Ovary (tissue), 9 donors: ENCODE results near the gene ANO1. TPM values are rescaled to one million over a fixed set of nuclear protein-coding genes. Genes with fewer than 3 reads are reported as not detected.

Source experiments
- DNase-seq, 5 donors: peaks; one replicate each; pipeline ENCODE4 v3.0.0-alpha.2; 2019 to 2020
- H3K27ac ChIP-seq, 2 donors: fragments of 200-600 bp; one replicate each; pipeline versions ENCODE4 v1.5.1 to v1.8.0; 2019 to 2022
- H3K27me3 ChIP-seq: fragments of 200-600 bp; one replicate; pipeline ENCODE4 v1.8.0; 2022
- H3K36me3 ChIP-seq: fragments of 200-600 bp; sonication (generic); one replicate; pipeline ENCODE4 v1.5.1; 2019
- H3K4me1 ChIP-seq: one replicate; pipeline ENCODE4 v1.8.1; 2013; ENCODE audit warnings: mild to moderate bottlenecking, moderate library complexity; ENCODE audit not compliant: insufficient read depth
- H3K4me3 ChIP-seq: fragments of 200-600 bp; sonication (generic); one replicate; pipeline ENCODE4 v1.5.1; 2017
- H3K9me3 ChIP-seq, 2 donors: fragments of 200-600 bp in 1 of 2; sonication (generic) in 1 of 2; one replicate each; pipeline versions ENCODE4 v1.5.1 to v1.8.1; 2013 to 2019; ENCODE audit warnings: mild to moderate bottlenecking in 1 of 2, moderate library complexity in 1 of 2
- EP300 ChIP-seq: sonication (generic); formaldehyde crosslinking; IDR thresholded peaks from one replicate; pipeline ENCODE4 v1.6.1; 2017; ENCODE audit warnings: antibody characterized with exemption
- POLR2A ChIP-seq: fragments of 450-650 bp; IDR thresholded peaks from one replicate; pipeline ENCODE4 v1.6.1; 2017; ENCODE audit warnings: antibody characterized with exemption, mild to moderate bottlenecking, moderate library complexity
- WGBS, 3 donors: extraction: QIAGEN DNeasy Blood & Tissue Kit in 1 of 3; methylation state at CpG; one replicate each; pipeline versions ENCODE4 v1.1.5 to v1.1.7; 2013 to 2017; 5-methylcytosine and 5-hydroxymethylcytosine counted together
- intact Hi-C, 4 donors: fragments of 100-400 bp; cut with DNase I; formaldehyde crosslinking; loops; one replicate each; pipeline versions ENCODE4 v1.11.0 to v1.15.1; 2022 to 2023
- polyA plus RNA-seq, 2 donors: library from polyadenylated mRNA; stranded (reverse); fragments of 200-250 nt in 1 of 2; fragments of 350-450 nt in 1 of 2; fragmentation: Illumina TruSeq in 1 of 2; extraction: RNeasy Lipid Tissue Mini Kit (QIAGEN cat#74804) in 1 of 2; gene quantifications; one replicate each; pipeline ENCODE4 v1.2.3, GENCODE V29; 2013 to 2014
- total RNA-seq, 7 donors: library from RNA; depleted of rRNA in 2 of 7; stranded (reverse); fragments of >200 nt in 2 of 7; fragmentation: NEBNext Ultra II Directional in 3 of 7; extraction: Animal tissue kit (Norgen Biotek cat#: 25700) in 3 of 7; gene quantifications; one replicate each; pipeline versions ENCODE4 v1.1.0 to v1.2.4, GENCODE V29; 2016 to 2023
- TF ChIP-seq, protein P1 (sequence below), 3 donors: fragments of 450-650 bp in 2 of 3; fragments of 200-600 bp in 1 of 3; IDR thresholded peaks; one replicate each; pipeline versions ENCODE4 v1.5.1 to v1.8.0; 2016 to 2022; ENCODE audit warnings: antibody characterized with exemption in 3 of 3, mild to moderate bottlenecking in 1 of 3
- donor health status: DM: no; HTN: no; CAD: no; lungs with moderate emphysema.
- donor health status: DM: no; HTN: no; CAD: no.
- donor health status: Bipolar disorder and iron deficiency.
- donor health status: DM: yes; HTN: yes; CAD: no.
- donor health status: DM: no; HTN: no; CAD: no.
- donor health status: DM: yes; HTN: yes; CAD: no.

ANO1 gene
- total and polyA plus RNA-seq, 9 donors = 1.7 to 59.1 (median 8.6) TPM

DNA sequence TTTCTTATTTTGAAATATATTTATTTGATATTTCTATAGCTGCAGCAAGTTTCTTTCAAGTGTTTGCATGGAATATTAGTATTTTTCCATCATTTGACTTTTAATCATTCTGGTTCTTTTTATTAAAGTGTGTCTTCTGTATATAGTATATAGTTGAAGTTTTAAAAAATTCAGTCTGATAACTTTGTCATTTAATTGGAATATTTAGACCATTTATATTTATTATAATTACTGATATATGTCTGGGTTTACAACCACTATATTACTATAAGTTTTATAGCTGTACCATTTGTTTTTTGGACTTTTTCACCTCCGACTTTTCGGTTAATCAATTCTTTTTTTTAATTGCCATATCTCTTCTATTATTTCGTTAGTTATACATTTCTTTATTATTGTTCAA, 22.7 kb upstream of the ANO1 start:
- Histone ChIP-seq H3K4me1 (no peaks in the 10 kb centered on the region), H3K27ac (no peak overlapping the region), H3K27me3 (no peaks in the 10 kb centered on the region), H3K4me3 (no peak overlapping the region), H3K36me3 (no peaks in the 10 kb centered on the region), H3K9me3 (no peaks in the 10 kb centered on the region)
- WGBS, 3 donors = 64 to 82% (median 65%) methylated on average over 3 of the region's 3 CpGs
- TF ChIP-seq, protein P1, sequence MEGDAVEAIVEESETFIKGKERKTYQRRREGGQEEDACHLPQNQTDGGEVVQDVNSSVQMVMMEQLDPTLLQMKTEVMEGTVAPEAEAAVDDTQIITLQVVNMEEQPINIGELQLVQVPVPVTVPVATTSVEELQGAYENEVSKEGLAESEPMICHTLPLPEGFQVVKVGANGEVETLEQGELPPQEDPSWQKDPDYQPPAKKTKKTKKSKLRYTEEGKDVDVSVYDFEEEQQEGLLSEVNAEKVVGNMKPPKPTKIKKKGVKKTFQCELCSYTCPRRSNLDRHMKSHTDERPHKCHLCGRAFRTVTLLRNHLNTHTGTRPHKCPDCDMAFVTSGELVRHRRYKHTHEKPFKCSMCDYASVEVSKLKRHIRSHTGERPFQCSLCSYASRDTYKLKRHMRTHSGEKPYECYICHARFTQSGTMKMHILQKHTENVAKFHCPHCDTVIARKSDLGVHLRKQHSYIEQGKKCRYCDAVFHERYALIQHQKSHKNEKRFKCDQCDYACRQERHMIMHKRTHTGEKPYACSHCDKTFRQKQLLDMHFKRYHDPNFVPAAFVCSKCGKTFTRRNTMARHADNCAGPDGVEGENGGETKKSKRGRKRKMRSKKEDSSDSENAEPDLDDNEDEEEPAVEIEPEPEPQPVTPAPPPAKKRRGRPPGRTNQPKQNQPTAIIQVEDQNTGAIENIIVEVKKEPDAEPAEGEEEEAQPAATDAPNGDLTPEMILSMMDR (IDR thresholded peaks at IDR 0.05) = no peak
- no peak for TF ChIP-seq POLR2A
- no peak for TF ChIP-seq EP300
- no peak for DNase-seq
- intact Hi-C loops = no loop called here

DNA sequence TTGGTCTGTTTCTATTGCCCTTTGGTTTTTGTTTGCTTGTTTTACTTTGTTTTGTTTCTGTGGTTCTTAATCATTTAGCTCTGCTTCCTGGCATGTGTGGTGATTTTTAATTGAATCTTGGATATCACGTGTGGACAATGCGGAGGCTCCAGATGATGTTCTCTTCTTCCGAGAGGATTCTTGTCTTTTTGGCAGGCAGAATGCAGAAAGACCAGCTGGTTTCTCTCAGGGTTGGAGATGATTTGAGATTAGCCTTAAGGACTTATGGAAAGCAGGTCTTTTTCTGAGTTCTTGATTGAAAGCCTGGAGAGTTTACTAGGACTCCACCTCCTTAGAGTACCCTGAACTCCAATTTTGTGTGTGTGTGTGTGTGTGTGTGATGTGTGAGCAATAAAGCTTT, 21.0 kb upstream of the ANO1 start:
- no peak overlapping the region for H3K27ac ChIP-seq
- no peaks in the 10 kb centered on the region for H3K36me3 ChIP-seq
- 6 to 14% (median 10%) methylated on average over 3 of the region's 3 CpGs for WGBS, 3 donors
- H3K4me1 ChIP-seq = no peaks in the 10 kb centered on the region
- no peak for DNase-seq
- intact Hi-C loops = no loop called here
- no peaks in the 10 kb centered on the region for H3K27me3 ChIP-seq
- H3K4me3 ChIP-seq = no peak overlapping the region
- no peaks in the 10 kb centered on the region for H3K9me3 ChIP-seq
- no peak for TF ChIP-seq EP300
- no peak for TF ChIP-seq POLR2A
- TF ChIP-seq, protein P1 (IDR thresholded peaks at IDR 0.05) = no peak

- Histone ChIP-seq H3K36me3 (no peaks in the 10 kb centered on the region), H3K4me3 (no peak overlapping the region), H3K9me3 (no peaks in the 10 kb centered on the region), H3K27me3 (no peaks in the 10 kb centered on the region), H3K4me1 (no peaks in the 10 kb centered on the region), H3K27ac (no peak overlapping the region)
- intact Hi-C loops = no loop called here
- DNase-seq = no peak
- TF ChIP-seq POLR2A = no peak
- no peak for TF ChIP-seq EP300
- TF ChIP-seq, protein P1 (IDR thresholded peaks at IDR 0.05) = no peak
- 63 to 77% (median 67%) methylated on average over 5 of the region's 5 CpGs for WGBS, 3 donors
Observed at GRCh38 chr11:70059971-70060370, 18.1 kb upstream of the ANO1 start.

DNA sequence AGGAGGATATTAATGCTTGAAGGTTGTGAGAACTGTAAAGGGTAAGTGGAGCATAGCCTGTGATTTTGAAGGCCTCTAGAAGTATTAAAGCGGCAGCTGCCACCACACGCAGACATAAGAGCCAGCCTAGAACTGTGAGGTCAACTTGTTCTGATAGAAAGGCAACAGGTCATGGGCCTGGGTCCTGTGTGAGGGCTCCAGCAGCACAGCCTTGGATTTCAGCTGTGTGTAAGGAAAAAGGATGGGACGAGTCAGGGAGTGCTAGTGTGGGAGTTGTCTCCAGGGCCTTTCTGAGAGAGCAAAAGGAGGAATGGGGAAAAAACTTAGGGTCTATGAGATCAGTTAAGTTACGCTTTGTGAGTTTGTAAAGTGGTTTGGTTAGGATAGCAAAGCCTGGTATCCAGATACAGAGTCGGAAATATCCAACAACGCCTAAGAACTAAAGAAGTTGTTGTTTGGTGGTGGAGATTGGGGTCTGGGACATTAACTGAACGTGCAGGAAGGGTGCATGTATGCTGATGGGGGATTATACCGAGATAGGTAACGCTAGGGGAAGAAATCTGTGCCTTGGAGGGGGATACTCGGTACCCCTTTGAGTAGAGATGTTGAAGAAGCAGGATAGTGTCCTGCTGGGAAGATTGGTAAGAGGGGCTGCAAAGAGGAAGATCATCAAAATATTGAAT, 17.4 kb upstream of the ANO1 start:
- H3K4me3 ChIP-seq = no peak overlapping the region
- no peaks in the 10 kb centered on the region for H3K4me1 ChIP-seq
- no peaks in the 10 kb centered on the region for H3K27me3 ChIP-seq
- intact Hi-C loops = no loop called here
- no peaks in the 10 kb centered on the region for H3K36me3 ChIP-seq
- no peaks in the 10 kb centered on the region for H3K9me3 ChIP-seq
- no peak for DNase-seq
- WGBS, 3 donors = 66 to 72% (median 69%) methylated on average over 10 of the region's 10 CpGs
- TF ChIP-seq EP300 (no peak), POLR2A (no peak)
- TF ChIP-seq, protein P1 (IDR thresholded peaks at IDR 0.05) = no peak
- H3K27ac ChIP-seq = no peak overlapping the region
